Esophagus squamous epithelium (tissue), 4 donors: ENCODE results near the gene ARL2.
A peak's percentile ranks its signal among the peaks of the same experiment; 100 is the strongest.

Experiments
- POLR2A ChIP-seq, 4 donors: fragments of 450-650 bp; IDR thresholded peaks; one replicate each; pipeline ENCODE4 v1.6.1; 2017; ENCODE audit warnings: antibody characterized with exemption in 4 of 4, mild to moderate bottlenecking in 4 of 4, moderate library complexity in 3 of 4
- TF ChIP-seq, protein P1 (sequence below), 6 experiments: fragments of 450-650 bp in 4 of 6; fragments of 200-600 bp in 2 of 6; sonication (generic) in 2 of 6; IDR thresholded peaks; one replicate each; pipeline ENCODE4 v1.5.1; 2016 to 2019; ENCODE audit warnings: antibody characterized with exemption in 6 of 6, mild to moderate bottlenecking in 4 of 6, moderate library complexity in 4 of 6

- TF ChIP-seq, protein P1, sequence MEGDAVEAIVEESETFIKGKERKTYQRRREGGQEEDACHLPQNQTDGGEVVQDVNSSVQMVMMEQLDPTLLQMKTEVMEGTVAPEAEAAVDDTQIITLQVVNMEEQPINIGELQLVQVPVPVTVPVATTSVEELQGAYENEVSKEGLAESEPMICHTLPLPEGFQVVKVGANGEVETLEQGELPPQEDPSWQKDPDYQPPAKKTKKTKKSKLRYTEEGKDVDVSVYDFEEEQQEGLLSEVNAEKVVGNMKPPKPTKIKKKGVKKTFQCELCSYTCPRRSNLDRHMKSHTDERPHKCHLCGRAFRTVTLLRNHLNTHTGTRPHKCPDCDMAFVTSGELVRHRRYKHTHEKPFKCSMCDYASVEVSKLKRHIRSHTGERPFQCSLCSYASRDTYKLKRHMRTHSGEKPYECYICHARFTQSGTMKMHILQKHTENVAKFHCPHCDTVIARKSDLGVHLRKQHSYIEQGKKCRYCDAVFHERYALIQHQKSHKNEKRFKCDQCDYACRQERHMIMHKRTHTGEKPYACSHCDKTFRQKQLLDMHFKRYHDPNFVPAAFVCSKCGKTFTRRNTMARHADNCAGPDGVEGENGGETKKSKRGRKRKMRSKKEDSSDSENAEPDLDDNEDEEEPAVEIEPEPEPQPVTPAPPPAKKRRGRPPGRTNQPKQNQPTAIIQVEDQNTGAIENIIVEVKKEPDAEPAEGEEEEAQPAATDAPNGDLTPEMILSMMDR (IDR thresholded peaks at IDR 0.05): no peak
- peak in 3 of 4 donors; percentile 31 to 51 (median 45) for TF ChIP-seq POLR2A (IDR thresholded peaks at IDR 0.05)
Observed at GRCh38 chr11:65040847-65041622, 27.1 kb downstream of the ARL2 start, which contains the start of gene SAC3D1.
